Endodermal cell (in vitro differentiated cells): ENCODE results near the gene PROSER2. TPM values are rescaled to one million over a fixed set of nuclear protein-coding genes. Genes with fewer than 3 reads are reported as not detected.

ENCODE experiments used
- DNase-seq: peaks from one replicate; pipeline ENCODE4 v3.0.0-alpha.2; 2017
- H3K27ac ChIP-seq: 2 replicates; pipeline ENCODE4 v1.5.1; 2013; ENCODE audit warnings: mild to moderate bottlenecking, low read depth, low read length, moderate library complexity
- H3K27me3 ChIP-seq: 2 replicates; pipeline ENCODE4 v1.6.1; 2013; ENCODE audit warnings: mild to moderate bottlenecking, low read length, moderate library complexity; ENCODE audit not compliant: insufficient read depth, control insufficient read depth, poor library complexity, severe bottlenecking
- H3K36me3 ChIP-seq: 2 replicates; pipeline ENCODE4 v1.7.0; 2013; ENCODE audit warnings: mild to moderate bottlenecking, low read length, moderate library complexity; ENCODE audit not compliant: control insufficient read depth, insufficient read depth
- H3K4me1 ChIP-seq: one replicate; pipeline ENCODE4 v1.7.0; 2013; ENCODE audit warnings: low read length; ENCODE audit not compliant: control insufficient read depth, insufficient read depth
- H3K4me3 ChIP-seq: 2 replicates; pipeline ENCODE4 v1.5.1; 2013; ENCODE audit warnings: mild to moderate bottlenecking, low read length, moderate library complexity
- H3K9ac ChIP-seq: 2 replicates; pipeline ENCODE4 v1.6.1; 2013; ENCODE audit warnings: mild to moderate bottlenecking, low read length, moderate library complexity; ENCODE audit not compliant: poor library complexity, severe bottlenecking; ENCODE audit errors: extremely low read depth
- H3K9me3 ChIP-seq: 2 replicates; pipeline ENCODE4 v1.6.1; 2013; ENCODE audit warnings: mild to moderate bottlenecking, low read length, moderate library complexity; ENCODE audit not compliant: control insufficient read depth
- H3K27ac Mint-ChIP-seq: 2 replicates; pipeline ENCODE4 v1.8.0; 2020; ENCODE audit warnings: mixed read lengths
- H3K27me3 Mint-ChIP-seq: 2 replicates; pipeline ENCODE4 v1.8.0; 2021; ENCODE audit warnings: mild to moderate bottlenecking, mixed read lengths; ENCODE audit not compliant: insufficient read depth
- H3K36me3 Mint-ChIP-seq: 2 replicates; pipeline ENCODE4 v1.8.0; 2020; ENCODE audit warnings: low read depth, mixed read lengths
- H3K4me1 Mint-ChIP-seq: 2 replicates; pipeline ENCODE4 v1.8.0; 2020; ENCODE audit warnings: mixed read lengths
- H3K4me3 Mint-ChIP-seq: 2 replicates; pipeline ENCODE4 v1.8.0; 2020; ENCODE audit warnings: mild to moderate bottlenecking, moderate library complexity, mixed read lengths
- H3K9me3 Mint-ChIP-seq: 2 replicates; pipeline ENCODE4 v1.8.0; 2020; ENCODE audit warnings: mild to moderate bottlenecking, mixed read lengths
- CTCF ChIP-seq: fragments of 200-600 bp; sonication (generic); conservative IDR thresholded peaks from 2 replicates; pipeline ENCODE4 v1.5.0; 2021; ENCODE audit warnings: antibody characterized with exemption, mild to moderate bottlenecking
- WGBS, 2 experiments: methylation state at CpG; one replicate each; pipeline versions ENCODE4 v1.1.5 to v1.1.7; 2013; ENCODE audit warnings: missing lambda C conversion rate in 2 of 2, mixed read lengths in 1 of 2; ENCODE audit not compliant: insufficient coverage in 1 of 2, insufficient read length in 1 of 2; 5-methylcytosine and 5-hydroxymethylcytosine counted together
- total RNA-seq, 2 donors: library from RNA; stranded (reverse); fragmentation: NEBNext Ultra II Directional in 1 of 2; extraction: Animal tissue kit (Norgen Biotek cat#: 25700) in 1 of 2; gene quantifications; 2 replicates in 1 of 2; 3 replicates in 1 of 2; pipeline ENCODE4 v1.2.1, GENCODE V29; 2021

PROSER2 gene
- total RNA-seq, 2 donors from 2014 or later: 13.2 to 18.9 TPM

- no peaks in the 10 kb centered on the region for H3K4me1 Mint-ChIP-seq
- H3K36me3 Mint-ChIP-seq: peaks cover 41% of the 10 kb centered on the region
- Histone ChIP-seq H3K9me3 (no peaks in the 10 kb centered on the region), H3K4me3 (no peak overlapping the region), H3K4me1 (no peaks in the 10 kb centered on the region), H3K36me3 (peaks cover 24% of the 10 kb centered on the region), H3K27ac (no peak overlapping the region), H3K27me3 (no peaks in the 10 kb centered on the region), H3K9ac (no peak overlapping the region)
- no peak overlapping the region for H3K27ac Mint-ChIP-seq
- TF ChIP-seq CTCF: no peak
- no peaks in the 10 kb centered on the region for H3K27me3 Mint-ChIP-seq
- no peak overlapping the region for H3K4me3 Mint-ChIP-seq
- 94 to 96% methylated on average over 5 to 8 of the region's 8 CpGs for WGBS, 2 experiments
- no peak for DNase-seq
- H3K9me3 Mint-ChIP-seq: no peaks in the 10 kb centered on the region
Observed at GRCh38 chr10:11856678-11857077, 33.5 kb downstream of the PROSER2 start.

- H3K27ac Mint-ChIP-seq: no peak overlapping the region
Observed at GRCh38 chr10:11858093-11858492, 34.9 kb downstream of the PROSER2 start.

GRCh38 chr10:11861341-11861740, 38.2 kb downstream of the PROSER2 start:
- H3K36me3 ChIP-seq: peaks cover 3% of the 10 kb centered on the region

More at GRCh38 chr10:11858093-11858492, 34.9 kb downstream of the PROSER2 start:
- no peak overlapping the region for H3K4me3 Mint-ChIP-seq
- H3K27me3 ChIP-seq: no peaks in the 10 kb centered on the region
- peaks cover 14% of the 10 kb centered on the region for H3K36me3 ChIP-seq
- no peak overlapping the region for H3K27ac ChIP-seq
- no peak overlapping the region for H3K9ac ChIP-seq
- no peaks in the 10 kb centered on the region for H3K9me3 ChIP-seq
- H3K4me3 ChIP-seq: no peak overlapping the region
- H3K27me3 Mint-ChIP-seq: no peaks in the 10 kb centered on the region
- no peak for DNase-seq
- H3K4me1 ChIP-seq: no peaks in the 10 kb centered on the region
- H3K9me3 Mint-ChIP-seq: no peaks in the 10 kb centered on the region
- H3K4me1 Mint-ChIP-seq: no peaks in the 10 kb centered on the region
- TF ChIP-seq CTCF: no peak
- peaks cover 39% of the 10 kb centered on the region for H3K36me3 Mint-ChIP-seq
- WGBS, 2 experiments: 92 to 95% methylated on average over 6 of the region's 6 CpGs

More at GRCh38 chr10:11861341-11861740, 38.2 kb downstream of the PROSER2 start:
- no peak for TF ChIP-seq CTCF
- 92 to 96% methylated on average over 10 to 11 of the region's 11 CpGs for WGBS, 2 experiments
- no peaks in the 10 kb centered on the region for H3K27me3 ChIP-seq
- Mint-ChIP-seq H3K27ac (no peak overlapping the region), H3K36me3 (peaks cover 21% of the 10 kb centered on the region), H3K4me3 (no peak overlapping the region), H3K27me3 (no peaks in the 10 kb centered on the region), H3K4me1 (no peaks in the 10 kb centered on the region), H3K9me3 (no peaks in the 10 kb centered on the region)
- no peaks in the 10 kb centered on the region for H3K9me3 ChIP-seq
- H3K4me3 ChIP-seq: no peak overlapping the region
- H3K9ac ChIP-seq: no peak overlapping the region
- no peaks in the 10 kb centered on the region for H3K4me1 ChIP-seq
- DNase-seq: no peak
- no peak overlapping the region for H3K27ac ChIP-seq
